ENCODE data around the gene TRMT61B. TPM values are rescaled to one million over a fixed set of nuclear protein-coding genes. Genes with fewer than 3 reads are reported as not detected.

Gene TRMT61B
- total and polyA plus RNA-seq, 2 of the 13 experiments (the other 11 are each of a cell fraction or from before 2014, with no cell fraction given) = 19.7 to 23.5 TPM

DNA sequence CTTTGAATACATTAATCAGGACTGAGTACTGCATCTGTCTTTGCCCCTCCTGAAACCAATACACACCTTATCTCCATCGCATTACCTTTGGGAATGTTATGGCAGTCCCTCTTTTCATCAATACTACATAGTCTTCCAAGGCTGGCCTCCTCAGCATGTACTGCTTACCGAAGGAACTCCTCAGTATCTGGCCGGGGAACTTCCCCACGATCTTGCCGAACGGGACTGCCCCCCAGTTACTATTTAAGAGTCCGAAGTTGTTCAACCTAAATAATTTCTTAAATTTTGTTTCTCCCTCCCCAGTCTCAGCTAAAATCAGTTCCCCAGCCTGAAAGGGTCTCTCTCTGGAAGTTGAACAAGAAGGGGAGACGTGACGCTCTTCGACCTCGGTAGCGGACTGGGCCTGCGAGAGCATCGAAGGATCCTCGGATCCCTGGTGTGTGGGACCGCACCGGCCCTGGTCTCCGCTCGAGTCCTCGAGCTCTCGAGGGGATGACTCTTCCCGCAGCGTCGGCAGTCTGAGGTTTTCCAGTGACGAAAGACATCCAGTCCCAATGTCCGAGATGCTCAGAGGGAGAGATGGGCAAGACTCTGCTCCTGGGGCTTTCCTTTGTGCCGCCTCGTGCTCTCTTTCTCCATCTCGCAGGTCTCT is 489 bp downstream of the TRMT61B start (continued):
- TF ChIP-seq, protein P1, sequence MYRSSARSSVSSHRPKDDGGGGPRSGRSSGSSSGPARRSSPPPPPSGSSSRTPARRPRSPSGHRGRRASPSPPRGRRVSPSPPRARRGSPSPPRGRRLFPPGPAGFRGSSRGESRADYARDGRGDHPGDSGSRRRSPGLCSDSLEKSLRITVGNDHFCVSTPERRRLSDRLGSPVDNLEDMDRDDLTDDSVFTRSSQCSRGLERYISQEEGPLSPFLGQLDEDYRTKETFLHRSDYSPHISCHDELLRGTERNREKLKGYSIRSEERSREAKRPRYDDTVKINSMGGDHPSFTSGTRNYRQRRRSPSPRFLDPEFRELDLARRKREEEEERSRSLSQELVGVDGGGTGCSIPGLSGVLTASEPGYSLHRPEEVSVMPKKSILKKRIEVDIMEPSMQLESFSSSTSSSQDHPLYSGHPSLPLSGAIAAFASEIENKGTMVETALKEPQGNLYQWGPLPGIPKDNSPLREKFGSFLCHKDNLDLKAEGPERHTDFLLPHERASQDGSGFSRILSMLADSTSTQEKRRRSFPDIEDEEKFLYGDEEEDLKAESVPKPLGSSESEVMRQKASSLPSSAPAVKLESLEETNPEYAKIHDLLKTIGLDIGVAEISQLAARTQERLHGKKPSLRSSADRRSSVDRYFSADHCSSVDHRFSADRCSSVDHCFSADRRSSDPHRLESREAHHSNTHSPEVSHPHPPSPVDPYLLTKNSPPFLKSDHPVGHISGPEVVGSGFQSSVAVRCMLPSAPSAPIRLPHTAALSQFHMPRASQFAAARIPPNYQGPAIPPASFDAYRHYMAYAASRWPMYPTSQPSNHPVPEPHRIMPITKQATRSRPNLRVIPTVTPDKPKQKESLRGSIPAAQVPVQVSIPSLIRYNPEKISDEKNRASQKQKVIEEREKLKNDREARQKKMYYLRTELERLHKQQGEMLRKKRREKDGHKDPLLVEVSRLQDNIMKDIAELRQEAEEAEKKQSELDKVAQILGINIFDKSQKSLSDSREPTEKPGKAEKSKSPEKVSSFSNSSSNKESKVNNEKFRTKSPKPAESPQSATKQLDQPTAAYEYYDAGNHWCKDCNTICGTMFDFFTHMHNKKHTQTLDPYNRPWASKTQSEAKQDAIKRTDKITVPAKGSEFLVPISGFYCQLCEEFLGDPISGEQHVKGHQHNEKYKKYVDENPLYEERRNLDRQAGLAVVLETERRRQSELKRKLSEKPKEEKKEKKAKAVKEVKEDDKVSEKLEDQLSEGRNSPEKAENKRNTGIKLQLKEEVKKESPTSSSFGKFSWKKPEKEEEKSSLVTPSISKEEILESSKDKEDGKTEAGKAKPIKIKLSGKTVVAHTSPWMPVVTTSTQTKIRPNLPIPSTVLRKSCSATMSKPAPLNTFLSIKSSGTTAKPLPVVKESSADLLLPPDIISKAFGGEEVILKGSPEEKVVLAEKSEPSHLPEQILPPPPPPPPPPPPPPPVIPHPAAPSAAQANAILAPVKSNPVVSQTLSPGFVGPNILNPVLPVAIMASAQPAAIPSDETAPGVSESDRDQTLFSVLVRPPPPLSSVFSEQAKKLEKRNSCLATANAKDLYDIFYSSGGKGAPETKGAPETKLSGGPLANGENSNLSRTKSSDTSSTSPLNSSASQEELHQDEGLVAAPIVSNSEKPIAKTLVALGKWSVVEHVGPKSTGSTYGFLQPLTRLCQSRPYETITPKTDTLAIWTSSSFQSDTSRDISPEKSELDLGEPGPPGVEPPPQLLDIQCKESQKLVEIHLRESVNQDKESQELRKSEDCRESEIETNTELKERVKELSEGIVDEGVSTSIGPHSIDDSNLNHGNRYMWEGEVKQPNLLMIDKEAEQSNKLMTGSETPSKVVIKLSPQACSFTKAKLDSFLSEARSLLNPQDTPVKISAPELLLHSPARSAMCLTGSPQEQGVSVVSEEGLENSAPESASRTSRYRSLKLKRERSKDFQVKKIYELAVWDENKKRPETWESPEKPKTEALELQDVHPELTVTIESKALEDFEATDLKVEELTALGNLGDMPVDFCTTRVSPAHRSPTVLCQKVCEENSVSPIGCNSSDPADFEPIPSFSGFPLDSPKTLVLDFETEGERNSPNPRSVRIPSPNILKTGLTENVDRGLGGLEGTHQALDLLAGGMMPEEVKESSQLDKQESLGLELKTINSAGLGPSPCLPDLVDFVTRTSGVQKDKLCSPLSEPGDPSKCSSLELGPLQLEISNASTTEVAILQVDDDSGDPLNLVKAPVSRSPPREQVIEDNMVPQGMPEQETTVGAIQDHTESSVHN (CRISPR knock-in tag; IDR thresholded peaks at IDR 0.05) = peak; percentile 80; the same call in 1 of the 2 replicates
- peak; percentile 92 for TF ChIP-seq NRL (CRISPR knock-in tag; IDR thresholded peaks at IDR 0.05; ENCODE audit: borderline replicate concordance)
- TF ChIP-seq ZNF775 (CRISPR knock-in tag; IDR thresholded peaks at IDR 0.05; ENCODE audit: borderline replicate concordance) = peak; percentile 29; the same call in 1 of the 2 replicates
- 0 out of 2 replicates have a peak, but pooled peaks have one; percentile 84 for TF ChIP-seq FOXO4 (CRISPR knock-in tag; conservative IDR thresholded peaks at IDR 0.05)
- no peak; the same call in 1 of the 2 replicates for TF ChIP-seq RARG (CRISPR knock-in tag; IDR thresholded peaks at IDR 0.05; ENCODE audit: low read depth)
- TF ChIP-seq ZNF639 (CRISPR knock-in tag; conservative IDR thresholded peaks at IDR 0.05) = no peak
- TF ChIP-seq ZNF792 (CRISPR knock-in tag; IDR thresholded peaks at IDR 0.05) = no peak
- 0 out of 2 replicates have a peak, but pooled peaks have one; percentile 75 for TF ChIP-seq ZNF570 (CRISPR knock-in tag; IDR thresholded peaks at IDR 0.05; ENCODE audit: borderline replicate concordance)
- no peak for TF ChIP-seq ZBTB1 (CRISPR knock-in tag; IDR thresholded peaks at IDR 0.05; ENCODE audit: borderline replicate concordance)
- peak; percentile 23; the same call in 1 of the 2 replicates for TF ChIP-seq ZNF543 (CRISPR knock-in tag; IDR thresholded peaks at IDR 0.05)
- TF ChIP-seq ZSCAN29 (CRISPR knock-in tag; conservative IDR thresholded peaks at IDR 0.05) = peak; percentile 68; the same call in 1 of the 2 replicates
- TF ChIP-seq ZNF432 (CRISPR knock-in tag; IDR thresholded peaks at IDR 0.05; ENCODE audit: borderline replicate concordance) = no peak
- TF ChIP-seq ZNF329 (CRISPR knock-in tag; IDR thresholded peaks at IDR 0.05; ENCODE audit: low read depth) = 0 out of 2 replicates have a peak, but pooled peaks have one; percentile 15
